C4-2B (cell line): ENCODE results near the gene NFKBIL1.

Experiments
- CTCF ChIP-seq: fragments of 450-650 bp; conservative IDR thresholded peaks from 2 replicates; pipeline ENCODE4 v1.5.1; 2017; ENCODE audit warnings: mild to moderate bottlenecking
- ZFX ChIP-seq: fragments of 450-650 bp; IDR thresholded peaks from 2 replicates; pipeline ENCODE4 v1.6.1; 2017

- TF ChIP-seq CTCF: no peak
- TF ChIP-seq ZFX: no peak
Observed at GRCh38 chr6:31559606-31559957, 12.2 kb downstream of the NFKBIL1 start.
